ENCODE data around the gene DCTN1.

Gene DCTN1

DNA sequence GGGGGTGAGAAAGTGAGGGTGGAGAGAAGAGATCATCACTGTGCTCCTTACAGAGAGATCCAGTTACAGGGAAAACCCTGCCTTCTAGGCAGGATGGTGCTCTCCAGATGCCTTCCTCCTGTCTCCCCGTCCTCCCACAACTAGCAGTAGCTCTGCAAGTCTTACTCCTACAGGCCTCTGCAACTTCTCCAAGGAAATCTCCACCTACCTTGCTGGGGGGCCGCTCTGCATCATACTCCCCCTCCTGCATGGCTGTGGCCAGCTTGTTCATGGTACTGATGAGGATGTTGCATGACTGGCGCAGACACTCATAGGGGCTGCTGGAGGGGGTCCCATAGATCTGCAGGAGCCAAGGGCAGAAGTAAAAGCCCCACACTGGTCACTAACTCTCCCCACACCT, 14.1 kb downstream of the DCTN1 start:
- H3K9ac ChIP-seq, result no peak overlapping the region
- no peaks in the 10 kb centered on the region for H4K20me1 ChIP-seq (ENCODE audit: insufficient read depth)
- H3K4me1 ChIP-seq (ENCODE audit: low read depth, poor library complexity, severe bottlenecking), result no peaks in the 10 kb centered on the region
- H3K4me3 ChIP-seq (IDR thresholded peaks at IDR 0.05; ENCODE audit: insufficient read depth, low read depth, low read length), result no peak overlapping the region
- H3K79me2 ChIP-seq (ENCODE audit: insufficient read depth, low read depth), result no peaks in the 10 kb centered on the region
- TF ChIP-seq, protein P1, sequence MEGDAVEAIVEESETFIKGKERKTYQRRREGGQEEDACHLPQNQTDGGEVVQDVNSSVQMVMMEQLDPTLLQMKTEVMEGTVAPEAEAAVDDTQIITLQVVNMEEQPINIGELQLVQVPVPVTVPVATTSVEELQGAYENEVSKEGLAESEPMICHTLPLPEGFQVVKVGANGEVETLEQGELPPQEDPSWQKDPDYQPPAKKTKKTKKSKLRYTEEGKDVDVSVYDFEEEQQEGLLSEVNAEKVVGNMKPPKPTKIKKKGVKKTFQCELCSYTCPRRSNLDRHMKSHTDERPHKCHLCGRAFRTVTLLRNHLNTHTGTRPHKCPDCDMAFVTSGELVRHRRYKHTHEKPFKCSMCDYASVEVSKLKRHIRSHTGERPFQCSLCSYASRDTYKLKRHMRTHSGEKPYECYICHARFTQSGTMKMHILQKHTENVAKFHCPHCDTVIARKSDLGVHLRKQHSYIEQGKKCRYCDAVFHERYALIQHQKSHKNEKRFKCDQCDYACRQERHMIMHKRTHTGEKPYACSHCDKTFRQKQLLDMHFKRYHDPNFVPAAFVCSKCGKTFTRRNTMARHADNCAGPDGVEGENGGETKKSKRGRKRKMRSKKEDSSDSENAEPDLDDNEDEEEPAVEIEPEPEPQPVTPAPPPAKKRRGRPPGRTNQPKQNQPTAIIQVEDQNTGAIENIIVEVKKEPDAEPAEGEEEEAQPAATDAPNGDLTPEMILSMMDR (conservative IDR thresholded peaks at IDR 0.05; ENCODE audit: low read depth, low read length), result no peak
- no peaks in the 10 kb centered on the region for H3K27me3 ChIP-seq (ENCODE audit: insufficient read depth, low read depth)
- peaks cover 8% of the 10 kb centered on the region; the same call in 1 of the 2 replicates for H3K36me3 ChIP-seq (ENCODE audit: insufficient read depth)
- H3K27ac ChIP-seq, result no peak overlapping the region
- H3K4me2 ChIP-seq, result no peak overlapping the region
- no peak overlapping the region for H2AFZ ChIP-seq (ENCODE audit: low read depth)

DNA sequence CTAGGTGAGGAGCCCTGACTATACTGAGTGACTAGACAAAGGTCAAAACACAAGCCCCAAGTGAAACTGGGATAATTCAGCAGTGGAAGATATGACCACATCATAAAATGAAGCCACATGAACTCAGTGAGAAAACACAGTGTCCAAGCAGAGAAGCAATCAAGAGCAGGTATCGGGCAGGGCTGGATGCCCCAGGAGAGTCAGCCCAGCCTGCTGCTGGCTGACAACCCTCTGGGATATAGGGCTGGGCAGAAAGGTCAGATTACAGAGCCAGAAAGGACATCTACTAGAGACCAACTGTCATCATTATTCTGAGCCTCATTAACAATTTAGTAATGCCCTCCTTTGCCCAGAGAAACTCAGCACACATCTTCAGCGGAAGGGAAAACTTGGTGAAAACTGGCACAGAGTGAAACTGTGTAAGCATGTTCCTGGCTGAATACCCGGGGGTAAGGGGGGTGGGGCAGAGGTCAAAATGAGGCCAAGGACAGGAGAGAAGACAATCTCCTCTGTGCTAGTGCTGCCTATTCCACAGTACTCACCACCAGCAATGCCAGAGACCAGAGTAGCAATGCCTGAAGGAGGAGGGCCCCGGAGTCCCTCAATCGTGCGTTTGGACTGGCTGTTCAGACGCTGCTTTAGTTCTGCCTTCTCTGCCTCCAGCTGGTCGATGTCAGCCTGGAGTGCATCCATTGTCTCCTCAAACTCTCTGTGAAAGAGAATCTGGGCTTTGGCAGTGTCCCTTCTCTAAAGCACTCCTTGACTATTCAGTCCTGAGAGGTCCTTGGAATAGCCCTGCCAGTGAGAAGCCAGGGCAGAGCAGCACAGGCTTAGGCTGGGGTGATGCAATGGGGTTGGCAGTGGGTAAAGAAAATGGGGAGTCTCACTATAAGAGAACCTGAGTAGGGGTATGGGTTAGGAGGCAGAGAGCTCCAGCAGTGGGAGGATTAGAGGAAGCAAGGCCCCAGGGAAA, 15.3 kb downstream of the DCTN1 start:
- Histone ChIP-seq H3K4me1 (ENCODE audit: low read depth, poor library complexity, severe bottlenecking) (no peaks in the 10 kb centered on the region), H3K36me3 (ENCODE audit: insufficient read depth) (peaks cover 8% of the 10 kb centered on the region; the same call in 1 of the 2 replicates), H4K20me1 (ENCODE audit: insufficient read depth) (no peaks in the 10 kb centered on the region), H3K27ac (no peak overlapping the region), H3K4me2 (no peak overlapping the region), H2AFZ (ENCODE audit: low read depth) (no peak overlapping the region), H3K27me3 (ENCODE audit: insufficient read depth, low read depth) (no peaks in the 10 kb centered on the region), H3K4me3 (IDR thresholded peaks at IDR 0.05; ENCODE audit: insufficient read depth, low read depth, low read length) (no peak overlapping the region), H3K79me2 (ENCODE audit: insufficient read depth, low read depth) (no peaks in the 10 kb centered on the region), H3K9ac (no peak overlapping the region)
- TF ChIP-seq, protein P1 (conservative IDR thresholded peaks at IDR 0.05; ENCODE audit: low read depth, low read length), result no peak

DNA sequence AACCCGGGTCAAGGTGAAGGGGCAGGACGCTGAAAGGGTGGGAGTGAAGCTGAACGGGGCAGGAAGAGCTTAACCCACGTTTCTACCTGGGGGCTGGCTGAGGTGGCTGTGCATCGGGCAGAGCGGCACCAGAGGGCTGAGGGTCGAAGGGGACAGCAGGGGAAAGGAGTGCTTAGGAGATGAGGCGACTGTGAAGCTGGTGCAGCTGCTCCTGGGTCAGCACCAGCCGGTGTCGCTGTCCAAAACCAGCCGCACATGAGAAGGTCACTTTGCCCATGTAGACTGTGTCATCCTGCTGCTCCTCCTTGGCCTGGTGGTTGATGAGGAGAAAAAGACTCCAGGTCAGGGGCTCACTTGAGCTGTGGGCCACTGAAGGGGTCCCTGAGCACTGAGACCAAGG, 18.8 kb downstream of the DCTN1 start:
- H3K27ac ChIP-seq, result no peak overlapping the region
- no peak overlapping the region for H3K4me2 ChIP-seq
- H4K20me1 ChIP-seq (ENCODE audit: insufficient read depth), result no peaks in the 10 kb centered on the region
- no peak overlapping the region for H3K4me3 ChIP-seq (IDR thresholded peaks at IDR 0.05; ENCODE audit: insufficient read depth, low read depth, low read length)
- no peaks in the 10 kb centered on the region for H3K4me1 ChIP-seq (ENCODE audit: low read depth, poor library complexity, severe bottlenecking)
- no peak overlapping the region for H2AFZ ChIP-seq (ENCODE audit: low read depth)
- H3K9ac ChIP-seq, result no peak overlapping the region
- TF ChIP-seq, protein P1 (conservative IDR thresholded peaks at IDR 0.05; ENCODE audit: low read depth, low read length), result no peak
- H3K79me2 ChIP-seq (ENCODE audit: insufficient read depth, low read depth), result no peaks in the 10 kb centered on the region
- no peaks in the 10 kb centered on the region for H3K27me3 ChIP-seq (ENCODE audit: insufficient read depth, low read depth)
- H3K36me3 ChIP-seq (ENCODE audit: insufficient read depth), result no peaks in the 10 kb centered on the region; the same call in 1 of the 2 replicates

DNA sequence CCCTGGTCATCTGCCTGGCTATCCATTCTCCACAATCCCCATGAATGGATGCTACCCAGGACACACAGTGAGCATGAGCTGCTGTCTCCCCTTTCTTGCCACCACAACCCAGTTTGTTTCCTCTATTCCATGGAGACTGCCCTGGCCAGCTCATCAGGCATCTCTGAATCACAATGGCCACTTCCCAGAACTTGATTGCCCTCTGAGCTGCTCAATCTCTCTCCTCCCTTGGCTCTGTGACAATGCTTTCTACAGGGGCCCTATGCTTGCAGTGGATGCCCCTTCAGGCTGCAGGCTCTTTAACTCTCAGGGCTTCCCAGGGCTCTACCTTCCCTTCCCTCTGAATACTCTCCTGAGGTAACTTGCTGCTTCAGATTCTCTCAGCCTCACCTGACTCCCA, 22.5 kb downstream of the DCTN1 start:
- H3K27me3 ChIP-seq (ENCODE audit: insufficient read depth, low read depth), result no peaks in the 10 kb centered on the region
- no peak overlapping the region for H3K9ac ChIP-seq
- H3K4me3 ChIP-seq (IDR thresholded peaks at IDR 0.05; ENCODE audit: insufficient read depth, low read depth, low read length), result no peak overlapping the region
- no peaks in the 10 kb centered on the region for H3K36me3 ChIP-seq (ENCODE audit: insufficient read depth)
- H3K27ac ChIP-seq, result no peak overlapping the region
- TF ChIP-seq, protein P1 (conservative IDR thresholded peaks at IDR 0.05; ENCODE audit: low read depth, low read length), result no peak
- H3K4me1 ChIP-seq (ENCODE audit: low read depth, poor library complexity, severe bottlenecking), result no peaks in the 10 kb centered on the region
- H2AFZ ChIP-seq (ENCODE audit: low read depth), result no peak overlapping the region
- no peaks in the 10 kb centered on the region for H3K79me2 ChIP-seq (ENCODE audit: insufficient read depth, low read depth)
- no peak overlapping the region for H3K4me2 ChIP-seq
- H4K20me1 ChIP-seq (ENCODE audit: insufficient read depth), result no peaks in the 10 kb centered on the region
